CD14-positive monocyte (primary cell): ENCODE measurements around the gene BLID. TPM values are rescaled to one million over a fixed set of nuclear protein-coding genes. Genes with fewer than 3 reads are reported as not detected.

Experiments
- DNase-seq, 3 donors: peaks; one replicate each; pipeline ENCODE4 v3.0.0-alpha.2; 2011 to 2022
- H2AFZ ChIP-seq: 2 replicates; pipeline ENCODE4 v1.6.0; 2012; ENCODE audit warnings: mild to moderate bottlenecking, low read depth, low read length, inconsistent platforms; ENCODE audit not compliant: insufficient read depth, poor library complexity, severe bottlenecking
- H3K27ac ChIP-seq, 2 donors: 1 replicate in 1 of 2; 2 replicates in 1 of 2; pipeline ENCODE4 v1.5.1; 2012 to 2013; ENCODE audit warnings: low read length in 2 of 2, control low read depth in 1 of 2, inconsistent platforms in 1 of 2, low read depth in 1 of 2, mild to moderate bottlenecking in 1 of 2
- H3K27me3 ChIP-seq, 2 donors: one replicate each; pipeline versions ENCODE4 v1.6.0 to v1.6.1; 2011 to 2013; ENCODE audit warnings: low read length in 2 of 2; ENCODE audit not compliant: control insufficient read depth in 2 of 2, insufficient read depth in 2 of 2
- H3K36me3 ChIP-seq, 2 donors: replicated peaks in 1 of 2; 1 replicate in 1 of 2; 2 replicates in 1 of 2; pipeline versions ENCODE4 v1.5.1 to v1.6.1; 2012 to 2013; ENCODE audit warnings: low read length in 2 of 2, control low read depth in 1 of 2, inconsistent platforms in 1 of 2, mild to moderate bottlenecking in 1 of 2; ENCODE audit not compliant: insufficient read depth in 2 of 2, control insufficient read depth in 1 of 2
- H3K4me1 ChIP-seq, 2 donors: 1 replicate in 1 of 2; 2 replicates in 1 of 2; pipeline versions ENCODE4 v1.5.1 to v1.6.1; 2012 to 2013; ENCODE audit warnings: low read length in 2 of 2, control low read depth in 1 of 2, inconsistent platforms in 1 of 2, mild to moderate bottlenecking in 1 of 2, moderate library complexity in 1 of 2; ENCODE audit not compliant: insufficient read depth in 2 of 2, control insufficient read depth in 1 of 2
- H3K4me2 ChIP-seq: replicated peaks from 2 replicates; pipeline ENCODE3; 2012; ENCODE audit warnings: low read length, moderate library complexity, mild to moderate bottlenecking; ENCODE audit not compliant: poor library complexity, severe bottlenecking; ENCODE audit errors: extremely low read depth
- H3K4me3 ChIP-seq, 3 experiments: fragments of 200-600 bp in 1 of 3; sonication (generic) in 1 of 3; replicated peaks in 1 of 3; 1 replicate in 2 of 3; 2 replicates in 1 of 3; pipeline ENCODE4 v1.5.1; 2011 to 2013; ENCODE audit warnings: low read length in 3 of 3, mild to moderate bottlenecking in 3 of 3, control low read depth in 2 of 3, low read depth in 2 of 3, inconsistent platforms in 1 of 3, moderate library complexity in 1 of 3
- H3K79me2 ChIP-seq: 2 replicates; pipeline ENCODE4 v1.6.0; 2012; ENCODE audit warnings: mild to moderate bottlenecking, control low read depth, inconsistent platforms, low read length, moderate library complexity; ENCODE audit not compliant: insufficient read depth
- H3K9ac ChIP-seq: 2 replicates; pipeline ENCODE4 v1.6.0; 2017; ENCODE audit warnings: low read length, mild to moderate bottlenecking; ENCODE audit not compliant: insufficient read depth, poor library complexity, severe bottlenecking
- H3K9me3 ChIP-seq, 2 donors: replicated peaks in 1 of 2; 1 replicate in 1 of 2; 2 replicates in 1 of 2; pipeline versions ENCODE4 v1.5.1 to v1.6.1; 2012 to 2013; ENCODE audit warnings: low read length in 2 of 2, control low read depth in 1 of 2; ENCODE audit not compliant: control insufficient read depth in 1 of 2, insufficient read depth in 1 of 2
- H4K20me1 ChIP-seq: 2 replicates; pipeline ENCODE4 v1.6.0; 2012; ENCODE audit warnings: mild to moderate bottlenecking, low read length, control low read depth, moderate library complexity; ENCODE audit not compliant: insufficient read depth
- H3K27ac Mint-ChIP-seq, 7 donors: one replicate each; pipeline ENCODE4 v1.8.0; 2020; ENCODE audit warnings: mild to moderate bottlenecking in 7 of 7, mixed read lengths in 7 of 7, moderate library complexity in 6 of 7, inconsistent platforms in 2 of 7
- H3K27me3 Mint-ChIP-seq, 3 donors: one replicate each; pipeline ENCODE4 v1.8.0; 2021 to 2022; ENCODE audit warnings: low read depth in 3 of 3, mild to moderate bottlenecking in 3 of 3, mixed read lengths in 3 of 3, moderate library complexity in 3 of 3, inconsistent platforms in 1 of 3
- H3K36me3 Mint-ChIP-seq, 2 donors: one replicate each; pipeline ENCODE4 v1.8.0; 2020; ENCODE audit warnings: mixed read lengths in 2 of 2, inconsistent platforms in 1 of 2, mild to moderate bottlenecking in 1 of 2
- H3K4me1 Mint-ChIP-seq: one replicate; pipeline ENCODE4 v1.8.0; 2020; ENCODE audit warnings: mild to moderate bottlenecking, mixed read lengths
- H3K4me3 Mint-ChIP-seq, 2 donors: one replicate each; pipeline ENCODE4 v1.8.0; 2020; ENCODE audit warnings: mild to moderate bottlenecking in 2 of 2, mixed read lengths in 2 of 2, moderate library complexity in 1 of 2
- H3K9me3 Mint-ChIP-seq, 7 donors: one replicate each; pipeline ENCODE4 v1.8.0; 2020 to 2022; ENCODE audit warnings: mixed read lengths in 7 of 7, mild to moderate bottlenecking in 6 of 7, moderate library complexity in 6 of 7, inconsistent platforms in 2 of 7
- WGBS: methylation state at CpG from one replicate; pipeline ENCODE4 v1.1.5; 2013; ENCODE audit warnings: missing lambda C conversion rate; ENCODE audit not compliant: insufficient coverage; 5-methylcytosine and 5-hydroxymethylcytosine counted together
- intact Hi-C, 2 donors: fragments of 100-400 bp; cut with micrococcal nuclease; formaldehyde crosslinking; loops; one replicate each; pipeline versions ENCODE4 v1.15.0 to v1.15.1; 2023
- polyA plus RNA-seq, 3 donors: library from polyadenylated mRNA; depleted of rRNA in 1 of 3; unstranded in 2 of 3; stranded (reverse) in 1 of 3; fragments of 300-500 nt in 2 of 3; fragments of >200 nt in 1 of 3; fragmentation: Illumina TruSeq in 2 of 3; gene quantifications; 1 replicate in 2 of 3; 2 replicates in 1 of 3; pipeline ENCODE4 v1.2.3, GENCODE V29; 2012 to 2021
- TF ChIP-seq, protein P1 (sequence below): fragments of 200-600 bp; IDR thresholded peaks from one replicate; pipeline ENCODE4 v1.8.0; 2022; ENCODE audit warnings: antibody characterized with exemption, mild to moderate bottlenecking

BLID gene
- polyA plus RNA-seq, 3 donors, result not detected

GRCh38 chr11:122156940-122157382, 40.9 kb upstream of the BLID start:
- H3K4me1 ChIP-seq, result peaks cover 3 to 5% of the 10 kb centered on the region in 2 donors
- no peaks in the 10 kb centered on the region for H3K27me3 ChIP-seq
- H3K27ac ChIP-seq, result no peak overlapping the region
- Mint-ChIP-seq H3K36me3 (no peaks in the 10 kb centered on the region), H3K27me3 (peaks cover 0 to 6% (median 3%) of the 10 kb centered on the region in 3 donors), H3K27ac (no peak overlapping the region), H3K4me1 (peaks cover 23% of the 10 kb centered on the region), H3K4me3 (peak overlapping the region; percentile 29 to 81), H3K9me3 (peaks cover 0 to 2% (median 0%) of the 10 kb centered on the region in 7 donors)
- H3K4me3 ChIP-seq, result peak overlapping the region in 2 of 3 experiments; percentile 69 to 70
- H3K9me3 ChIP-seq, result no peaks in the 10 kb centered on the region
- no peaks in the 10 kb centered on the region for H4K20me1 ChIP-seq
- WGBS, result 93% methylated on average over 2 of the region's 7 CpGs
- no peaks in the 10 kb centered on the region for H3K79me2 ChIP-seq
- peak overlapping the region; percentile 68 for H3K4me2 ChIP-seq
- peak overlapping the region; percentile 45 for H3K9ac ChIP-seq
- H3K36me3 ChIP-seq, result no peaks in the 10 kb centered on the region
- intact Hi-C loops, result no loop called here
- no peak for DNase-seq
- peak overlapping the region; percentile 66 for H2AFZ ChIP-seq
- TF ChIP-seq, protein P1, sequence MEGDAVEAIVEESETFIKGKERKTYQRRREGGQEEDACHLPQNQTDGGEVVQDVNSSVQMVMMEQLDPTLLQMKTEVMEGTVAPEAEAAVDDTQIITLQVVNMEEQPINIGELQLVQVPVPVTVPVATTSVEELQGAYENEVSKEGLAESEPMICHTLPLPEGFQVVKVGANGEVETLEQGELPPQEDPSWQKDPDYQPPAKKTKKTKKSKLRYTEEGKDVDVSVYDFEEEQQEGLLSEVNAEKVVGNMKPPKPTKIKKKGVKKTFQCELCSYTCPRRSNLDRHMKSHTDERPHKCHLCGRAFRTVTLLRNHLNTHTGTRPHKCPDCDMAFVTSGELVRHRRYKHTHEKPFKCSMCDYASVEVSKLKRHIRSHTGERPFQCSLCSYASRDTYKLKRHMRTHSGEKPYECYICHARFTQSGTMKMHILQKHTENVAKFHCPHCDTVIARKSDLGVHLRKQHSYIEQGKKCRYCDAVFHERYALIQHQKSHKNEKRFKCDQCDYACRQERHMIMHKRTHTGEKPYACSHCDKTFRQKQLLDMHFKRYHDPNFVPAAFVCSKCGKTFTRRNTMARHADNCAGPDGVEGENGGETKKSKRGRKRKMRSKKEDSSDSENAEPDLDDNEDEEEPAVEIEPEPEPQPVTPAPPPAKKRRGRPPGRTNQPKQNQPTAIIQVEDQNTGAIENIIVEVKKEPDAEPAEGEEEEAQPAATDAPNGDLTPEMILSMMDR, result no peak

DNA sequence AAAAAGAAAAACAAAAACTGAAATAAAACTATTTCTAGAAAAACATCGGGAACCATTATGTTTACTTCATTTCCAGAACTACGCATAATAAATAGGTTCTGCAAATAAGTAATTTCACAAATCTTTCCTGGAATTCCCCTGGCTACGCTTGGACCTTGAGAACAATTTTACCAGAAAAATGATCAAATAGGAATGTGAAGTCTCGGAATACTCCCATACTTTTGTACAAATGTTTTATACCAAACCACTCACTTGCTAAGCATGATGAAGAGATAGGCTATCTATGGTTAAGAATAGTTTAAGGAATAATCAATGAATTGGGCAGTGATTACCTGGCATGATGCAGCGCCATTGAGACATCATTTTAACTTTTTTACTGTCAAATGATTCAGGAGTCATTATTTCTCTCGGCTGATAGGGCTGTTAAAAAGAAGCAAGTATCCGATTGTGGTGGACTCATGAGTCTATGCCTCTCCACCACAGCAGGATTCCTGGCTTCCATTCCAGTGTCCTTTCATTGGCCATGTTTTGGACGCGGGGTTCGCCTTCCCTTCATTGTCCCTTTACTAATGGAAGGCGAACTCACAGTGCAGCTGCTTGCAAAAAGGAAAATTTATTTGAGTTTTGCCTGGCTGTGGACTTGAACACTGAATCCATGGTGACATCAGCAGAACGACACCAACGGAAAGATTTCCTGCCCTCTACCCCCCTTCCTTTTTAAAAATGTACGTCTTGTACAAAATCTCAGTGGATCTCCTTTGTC, 39.9 kb upstream of the BLID start:
- H3K36me3 Mint-ChIP-seq, result no peaks in the 10 kb centered on the region
- 83% methylated on average over 6 of the region's 14 CpGs for WGBS
- Histone ChIP-seq H3K27me3 (no peaks in the 10 kb centered on the region), H3K27ac (no peak overlapping the region), H3K9ac (no peak overlapping the region), H3K9me3 (no peaks in the 10 kb centered on the region), H4K20me1 (no peaks in the 10 kb centered on the region), H3K4me1 (peaks cover 3 to 5% of the 10 kb centered on the region in 2 donors), H3K36me3 (no peaks in the 10 kb centered on the region), H3K4me3 (no peak overlapping the region), H3K79me2 (no peaks in the 10 kb centered on the region), H3K4me2 (no peak overlapping the region), H2AFZ (no peak overlapping the region)
- H3K4me3 Mint-ChIP-seq, result no peak overlapping the region
- peaks cover 0 to 2% (median 0%) of the 10 kb centered on the region in 7 donors for H3K9me3 Mint-ChIP-seq
- intact Hi-C loops, result no loop called here
- peaks cover 23% of the 10 kb centered on the region for H3K4me1 Mint-ChIP-seq
- TF ChIP-seq, protein P1, result no peak
- no peak overlapping the region for H3K27ac Mint-ChIP-seq
- DNase-seq, result no peak
- peaks cover 0 to 6% (median 3%) of the 10 kb centered on the region in 3 donors for H3K27me3 Mint-ChIP-seq
